ENCODE results near the gene LGALS1. TPM values are rescaled to one million over a fixed set of nuclear protein-coding genes. Genes with fewer than 3 reads are reported as not detected.
A peak's percentile ranks its signal among the peaks of the same experiment; 100 is the strongest.

Gene LGALS1
- total RNA-seq, 1 experiment from 2014 or later, result 61.4 TPM

GRCh38 chr22:37640591-37641560, 34.6 kb upstream of the LGALS1 start:
- peak overlapping the region; percentile 77 for H3K27ac Mint-ChIP-seq (ENCODE audit: unreplicated experiment)
- peaks cover 9% of the 10 kb centered on the region for H3K4me1 Mint-ChIP-seq (ENCODE audit: low read depth, unreplicated experiment)
- H3K4me3 Mint-ChIP-seq (ENCODE audit: low read depth, unreplicated experiment), result peak overlapping the region; percentile 72
- BruUV-seq (replicated peaks), result no TSS peak
- no peaks in the 10 kb centered on the region for H3K9me3 Mint-ChIP-seq (ENCODE audit: low read depth, unreplicated experiment)
- no peaks in the 10 kb centered on the region for H3K27me3 Mint-ChIP-seq (ENCODE audit: unreplicated experiment)
- H3K36me3 Mint-ChIP-seq (ENCODE audit: insufficient read depth, unreplicated experiment), result peaks cover 52% of the 10 kb centered on the region
- CTCF ChIA-PET, result interaction anchor here (0.7 to 1.2 kb wide), 3 partner anchors 15 to 87 kb away, joined by 3 to 4 read pairs (median 3); no protein-coding TSS in a partner anchor
- intact Hi-C loops (cut with micrococcal nuclease; ENCODE audit: unreplicated experiment), result loop anchor here (10.0 kb wide), 1 partner anchor 154 kb away; no protein-coding TSS in a partner anchor
- no peak for DNase-seq
- no peak for TF ChIP-seq CTCF (IDR thresholded peaks at IDR 0.05; ENCODE audit: unreplicated experiment)

GRCh38 chr22:37641561-37641949, 33.9 kb upstream of the LGALS1 start:
- peaks cover 9% of the 10 kb centered on the region for H3K4me1 Mint-ChIP-seq (ENCODE audit: low read depth, unreplicated experiment)
- H3K36me3 Mint-ChIP-seq (ENCODE audit: insufficient read depth, unreplicated experiment), result peaks cover 56% of the 10 kb centered on the region
- BruUV-seq (replicated peaks), result no TSS peak
- H3K9me3 Mint-ChIP-seq (ENCODE audit: low read depth, unreplicated experiment), result no peaks in the 10 kb centered on the region
- no peaks in the 10 kb centered on the region for H3K27me3 Mint-ChIP-seq (ENCODE audit: unreplicated experiment)
- no peak for TF ChIP-seq CTCF (IDR thresholded peaks at IDR 0.05; ENCODE audit: unreplicated experiment)
- intact Hi-C loops (cut with micrococcal nuclease; ENCODE audit: unreplicated experiment), result loop anchor here (10.0 kb wide), 1 partner anchor 153 kb away; no protein-coding TSS in a partner anchor
- H3K4me3 Mint-ChIP-seq (ENCODE audit: low read depth, unreplicated experiment), result no peak overlapping the region
- DNase-seq, result no peak
- no peak overlapping the region for H3K27ac Mint-ChIP-seq (ENCODE audit: unreplicated experiment)
- CTCF ChIA-PET, result interaction anchor here (0.8 kb wide), 1 partner anchor 35 kb away, joined by 3 read pairs; no protein-coding TSS in a partner anchor

GRCh38 chr22:37643225-37643847, 32.1 kb upstream of the LGALS1 start:
- Mint-ChIP-seq H3K4me1 (ENCODE audit: low read depth, unreplicated experiment) (peaks cover 8% of the 10 kb centered on the region), H3K4me3 (ENCODE audit: low read depth, unreplicated experiment) (no peak overlapping the region), H3K27ac (ENCODE audit: unreplicated experiment) (no peak overlapping the region), H3K9me3 (ENCODE audit: low read depth, unreplicated experiment) (no peaks in the 10 kb centered on the region), H3K27me3 (ENCODE audit: unreplicated experiment) (no peaks in the 10 kb centered on the region), H3K36me3 (ENCODE audit: insufficient read depth, unreplicated experiment) (peaks cover 49% of the 10 kb centered on the region)
- BruUV-seq (replicated peaks), result no TSS peak
- intact Hi-C loops (cut with micrococcal nuclease; ENCODE audit: unreplicated experiment), result loop anchor here (1.0 to 10.0 kb wide), 2 partner anchors 38 to 151 kb away; no protein-coding TSS in a partner anchor
- peak; percentile 92 for DNase-seq
- peak; percentile 94 for TF ChIP-seq CTCF (IDR thresholded peaks at IDR 0.05; ENCODE audit: unreplicated experiment)
- CTCF ChIA-PET, result interaction anchor here (0.5 to 2.3 kb wide), 23 partner anchors 9 to 373 kb away, joined by 3 to 42 read pairs (median 6); partner anchors contain the start of genes GCAT, GGA1, LGALS1 and NOL12

- H3K36me3 Mint-ChIP-seq (ENCODE audit: insufficient read depth, unreplicated experiment), result peaks cover 30% of the 10 kb centered on the region
- intact Hi-C loops (cut with micrococcal nuclease; ENCODE audit: unreplicated experiment), result loop anchor here (10.0 kb wide), 1 partner anchor 147 kb away; no protein-coding TSS in a partner anchor
- H3K9me3 Mint-ChIP-seq (ENCODE audit: low read depth, unreplicated experiment), result no peaks in the 10 kb centered on the region
- no peak for DNase-seq
- TF ChIP-seq CTCF (IDR thresholded peaks at IDR 0.05; ENCODE audit: unreplicated experiment), result no peak
- BruUV-seq (replicated peaks), result no TSS peak
- H3K27me3 Mint-ChIP-seq (ENCODE audit: unreplicated experiment), result no peaks in the 10 kb centered on the region
- H3K4me3 Mint-ChIP-seq (ENCODE audit: low read depth, unreplicated experiment), result no peak overlapping the region
- CTCF ChIA-PET, result no interaction called here
- H3K4me1 Mint-ChIP-seq (ENCODE audit: low read depth, unreplicated experiment), result no peaks in the 10 kb centered on the region
- H3K27ac Mint-ChIP-seq (ENCODE audit: unreplicated experiment), result no peak overlapping the region
Measured at GRCh38 chr22:37647317-37647716, 28.1 kb upstream of the LGALS1 start.
